Measurements from ENCODE around the gene MAP3K19. TPM values are rescaled to one million over a fixed set of nuclear protein-coding genes. Genes with fewer than 3 reads are reported as not detected.

The MAP3K19 gene
- total and polyA plus RNA-seq, 2 experiments from 2014 or later, result not detected

- no peaks in the 10 kb centered on the region for H3K4me1 Mint-ChIP-seq
- Histone ChIP-seq H3K4me3 (no peak overlapping the region), H2AFZ (no peak overlapping the region), H3K27ac (ENCODE audit: low read depth) (no peak overlapping the region), H3K36me3 (ENCODE audit: insufficient read depth) (peaks cover 37% of the 10 kb centered on the region), H3F3A (replicated peaks; ENCODE audit: low read depth) (no peaks in the 10 kb centered on the region), H3K4me1 (ENCODE audit: insufficient read depth) (no peaks in the 10 kb centered on the region), H3K79me2 (replicated peaks; ENCODE audit: insufficient read depth) (peaks cover 30% of the 10 kb centered on the region; the same call in 1 of the 2 replicates), H4K20me1 (replicated peaks; ENCODE audit: insufficient read depth) (no peaks in the 10 kb centered on the region; the same call in 1 of the 2 replicates), H3K4me2 (no peak overlapping the region), H3K9me2 (ENCODE audit: insufficient read depth) (no peaks in the 10 kb centered on the region), H3K27me3 (ENCODE audit: insufficient read depth) (no peaks in the 10 kb centered on the region)
- no peak for TF ChIP-seq ETS1 (IDR thresholded peaks at IDR 0.05)
- H3K36me3 Mint-ChIP-seq (ENCODE audit: low read depth), result peaks cover 48% of the 10 kb centered on the region
- H3K27ac Mint-ChIP-seq, result no peak overlapping the region
- ATAC-seq (no peak), DNase-seq (ENCODE audit: low spot score) (no peak)
- no peak overlapping the region for H3K4me3 Mint-ChIP-seq
- H3K9me3 Mint-ChIP-seq, result no peaks in the 10 kb centered on the region
- peaks cover 2% of the 10 kb centered on the region for H3K27me3 Mint-ChIP-seq (ENCODE audit: insufficient read depth, low read depth, poor library complexity)
Measured at GRCh38 chr2:134954065-134954464, 93.2 kb downstream of the MAP3K19 start.

GRCh38 chr2:134952608-134953007, 94.6 kb downstream of the MAP3K19 start:
- H3K4me1 ChIP-seq (ENCODE audit: insufficient read depth), result no peaks in the 10 kb centered on the region
- H3K4me3 ChIP-seq, result no peak overlapping the region
- H3K27ac Mint-ChIP-seq, result no peak overlapping the region
- H3K27me3 Mint-ChIP-seq (ENCODE audit: insufficient read depth, low read depth, poor library complexity), result peaks cover 2% of the 10 kb centered on the region
- DNase-seq (ENCODE audit: low spot score) (no peak), ATAC-seq (no peak)
- no peaks in the 10 kb centered on the region; the same call in 1 of the 2 replicates for H4K20me1 ChIP-seq (replicated peaks; ENCODE audit: insufficient read depth)
- peaks cover 30% of the 10 kb centered on the region; the same call in 1 of the 2 replicates for H3K79me2 ChIP-seq (replicated peaks; ENCODE audit: insufficient read depth)
- peaks cover 62% of the 10 kb centered on the region for H3K36me3 Mint-ChIP-seq (ENCODE audit: low read depth)
- H3K4me3 Mint-ChIP-seq, result no peak overlapping the region
- H2AFZ ChIP-seq, result no peak overlapping the region
- no peaks in the 10 kb centered on the region for H3K9me3 Mint-ChIP-seq
- peaks cover 45% of the 10 kb centered on the region for H3K36me3 ChIP-seq (ENCODE audit: insufficient read depth)
- no peak overlapping the region for H3K27ac ChIP-seq (ENCODE audit: low read depth)
- no peaks in the 10 kb centered on the region for H3F3A ChIP-seq (replicated peaks; ENCODE audit: low read depth)
- no peaks in the 10 kb centered on the region for H3K9me2 ChIP-seq (ENCODE audit: insufficient read depth)
- H3K4me2 ChIP-seq, result no peak overlapping the region
- no peaks in the 10 kb centered on the region for H3K27me3 ChIP-seq (ENCODE audit: insufficient read depth)
- H3K4me1 Mint-ChIP-seq, result no peaks in the 10 kb centered on the region
- TF ChIP-seq ETS1 (IDR thresholded peaks at IDR 0.05), result no peak
- TF ChIP-seq REST (IDR thresholded peaks at IDR 0.05; ENCODE audit: unreplicated experiment), result no peak
- TF ChIP-seq ZNF331 (CRISPR knock-in tag; IDR thresholded peaks at IDR 0.05; ENCODE audit: low read depth), result no peak
- TF ChIP-seq STAT1 (IDR thresholded peaks at IDR 0.05; ENCODE audit: unreplicated experiment), result no peak
- TF ChIP-seq POLR2AphosphoS5 (IDR thresholded peaks at IDR 0.05; ENCODE audit: low read depth), result no peak
- TF ChIP-seq CTCF (conservative IDR thresholded peaks at IDR 0.05; ENCODE audit: low read depth in 2 of 2), result no peak
- no peak for TF ChIP-seq EZH2phosphoT487 (IDR thresholded peaks at IDR 0.05; ENCODE audit: unreplicated experiment)
- TF ChIP-seq CREB1 (CRISPR knock-in tag; IDR thresholded peaks at IDR 0.05; ENCODE audit: low read depth), result no peak
- TF ChIP-seq EZH2 (IDR thresholded peaks at IDR 0.05; ENCODE audit: low read depth, unreplicated experiment), result no peak

Data from GM23338 (cell line).